Osteoblast (primary cell): Measurements from ENCODE around the gene RNLS. TPM values are rescaled to one million over a fixed set of nuclear protein-coding genes. Genes with fewer than 3 reads are reported as not detected.
A peak's percentile ranks its signal among the peaks of the same experiment; 100 is the strongest.

ENCODE experiments used
- DNase-seq: peaks from one replicate; pipeline ENCODE4 v3.0.0; 2011; ENCODE audit warnings: low spot score, mixed read lengths; ENCODE audit not compliant: insufficient read length; ENCODE audit errors: missing footprints
- H2AFZ ChIP-seq: 2 replicates; pipeline ENCODE4 v1.6.0; 2011; ENCODE audit warnings: mild to moderate bottlenecking, low read length
- H3K27ac ChIP-seq: 2 replicates; pipeline ENCODE4 v1.5.1; 2011; ENCODE audit warnings: mild to moderate bottlenecking, low read depth, low read length, moderate library complexity
- H3K27me3 ChIP-seq: 2 replicates; pipeline ENCODE4 v1.6.0; 2012; ENCODE audit warnings: mild to moderate bottlenecking, control low read depth, inconsistent platforms, low read length, moderate library complexity; ENCODE audit not compliant: insufficient read depth
- H3K36me3 ChIP-seq: 2 replicates; pipeline ENCODE4 v1.5.1; 2011; ENCODE audit warnings: mild to moderate bottlenecking, low read length, control low read depth, moderate library complexity; ENCODE audit not compliant: insufficient read depth
- H3K4me1 ChIP-seq: 2 replicates; pipeline ENCODE4 v1.5.1; 2011; ENCODE audit warnings: mild to moderate bottlenecking, low read length, control low read depth, moderate library complexity; ENCODE audit not compliant: insufficient read depth
- H3K4me2 ChIP-seq: 2 replicates; pipeline ENCODE4 v1.6.0; 2011; ENCODE audit warnings: mild to moderate bottlenecking, low read length; ENCODE audit not compliant: insufficient read depth
- H3K4me3 ChIP-seq: fragments of 200-600 bp; sonication (generic); 3 replicates; pipeline ENCODE4 v1.5.1; 2012; ENCODE audit warnings: mild to moderate bottlenecking, low read length, inconsistent platforms; ENCODE audit not compliant: insufficient read depth
- H3K79me2 ChIP-seq: 2 replicates; pipeline ENCODE4 v1.6.0; 2012; ENCODE audit warnings: mild to moderate bottlenecking, low read length, control low read depth, inconsistent platforms; ENCODE audit not compliant: insufficient read depth
- H3K9me3 ChIP-seq: 2 replicates; pipeline ENCODE4 v1.5.1; 2011; ENCODE audit warnings: low read depth, low read length, control low read depth
- H4K20me1 ChIP-seq: 2 replicates; pipeline ENCODE4 v1.6.0; 2012; ENCODE audit warnings: mild to moderate bottlenecking, low read length, control low read depth; ENCODE audit not compliant: insufficient read depth
- total RNA-seq: library from RNA; depleted of rRNA; stranded (reverse); fragments of >200 nt; gene quantifications from 2 replicates; pipeline ENCODE4 v1.2.3, GENCODE V29; 2012
- TF ChIP-seq, protein P1 (sequence below): IDR thresholded peaks from 2 replicates; pipeline ENCODE4 v1.5.1; 2011; ENCODE audit warnings: mild to moderate bottlenecking, low read depth, low read length, moderate library complexity; ENCODE audit errors: extremely low read depth

The RNLS gene
- total RNA-seq, 1 donor = 22.4 TPM

DNA sequence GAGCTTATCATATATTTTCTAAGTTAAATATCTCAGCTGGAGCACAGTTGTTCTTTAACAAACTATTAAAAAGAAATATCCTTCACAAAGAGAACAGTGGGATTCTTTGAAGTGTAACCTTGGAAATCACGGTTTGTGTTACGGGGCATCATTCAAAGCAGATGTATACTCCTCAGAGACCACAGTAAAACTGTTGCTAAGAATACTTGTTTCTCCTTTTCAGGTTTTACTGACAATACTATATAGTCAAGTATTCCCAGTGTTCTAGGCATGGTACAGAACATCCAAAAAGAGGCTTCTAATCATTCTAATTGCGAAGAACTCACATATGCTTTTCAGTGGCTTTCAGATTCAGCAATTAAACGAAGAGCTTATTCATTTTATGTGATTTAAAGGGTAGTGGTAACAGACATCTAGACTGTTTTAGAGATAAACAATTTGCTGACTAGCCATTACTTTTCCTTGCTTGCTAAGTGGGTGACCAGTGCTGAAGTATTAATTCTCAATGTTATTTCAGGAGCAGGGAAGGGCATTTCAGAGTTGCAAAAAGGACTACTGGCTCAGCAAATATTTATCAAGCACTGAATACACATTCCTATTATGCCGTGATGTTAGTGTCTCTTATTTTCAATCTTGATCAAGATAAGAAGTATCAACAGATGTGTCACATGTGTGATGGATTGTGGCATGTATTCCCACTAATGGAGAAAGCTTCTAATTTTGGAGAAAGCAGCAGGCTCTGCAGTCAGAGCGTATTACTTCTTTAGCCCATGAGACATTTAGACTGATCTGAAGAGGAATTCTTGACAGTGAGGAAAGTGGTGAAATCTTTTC lies 236.8 kb downstream of the RNLS start:
- H3K79me2 ChIP-seq = no peaks in the 10 kb centered on the region
- no peak overlapping the region for H2AFZ ChIP-seq
- TF ChIP-seq, protein P1, sequence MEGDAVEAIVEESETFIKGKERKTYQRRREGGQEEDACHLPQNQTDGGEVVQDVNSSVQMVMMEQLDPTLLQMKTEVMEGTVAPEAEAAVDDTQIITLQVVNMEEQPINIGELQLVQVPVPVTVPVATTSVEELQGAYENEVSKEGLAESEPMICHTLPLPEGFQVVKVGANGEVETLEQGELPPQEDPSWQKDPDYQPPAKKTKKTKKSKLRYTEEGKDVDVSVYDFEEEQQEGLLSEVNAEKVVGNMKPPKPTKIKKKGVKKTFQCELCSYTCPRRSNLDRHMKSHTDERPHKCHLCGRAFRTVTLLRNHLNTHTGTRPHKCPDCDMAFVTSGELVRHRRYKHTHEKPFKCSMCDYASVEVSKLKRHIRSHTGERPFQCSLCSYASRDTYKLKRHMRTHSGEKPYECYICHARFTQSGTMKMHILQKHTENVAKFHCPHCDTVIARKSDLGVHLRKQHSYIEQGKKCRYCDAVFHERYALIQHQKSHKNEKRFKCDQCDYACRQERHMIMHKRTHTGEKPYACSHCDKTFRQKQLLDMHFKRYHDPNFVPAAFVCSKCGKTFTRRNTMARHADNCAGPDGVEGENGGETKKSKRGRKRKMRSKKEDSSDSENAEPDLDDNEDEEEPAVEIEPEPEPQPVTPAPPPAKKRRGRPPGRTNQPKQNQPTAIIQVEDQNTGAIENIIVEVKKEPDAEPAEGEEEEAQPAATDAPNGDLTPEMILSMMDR = no peak
- no peaks in the 10 kb centered on the region for H3K4me1 ChIP-seq
- H3K4me3 ChIP-seq = no peak overlapping the region
- no peak overlapping the region for H3K4me2 ChIP-seq
- DNase-seq = no peak
- no peaks in the 10 kb centered on the region for H4K20me1 ChIP-seq
- no peaks in the 10 kb centered on the region for H3K27me3 ChIP-seq
- H3K36me3 ChIP-seq = no peaks in the 10 kb centered on the region
- H3K27ac ChIP-seq = no peak overlapping the region
- H3K9me3 ChIP-seq = no peaks in the 10 kb centered on the region

DNA sequence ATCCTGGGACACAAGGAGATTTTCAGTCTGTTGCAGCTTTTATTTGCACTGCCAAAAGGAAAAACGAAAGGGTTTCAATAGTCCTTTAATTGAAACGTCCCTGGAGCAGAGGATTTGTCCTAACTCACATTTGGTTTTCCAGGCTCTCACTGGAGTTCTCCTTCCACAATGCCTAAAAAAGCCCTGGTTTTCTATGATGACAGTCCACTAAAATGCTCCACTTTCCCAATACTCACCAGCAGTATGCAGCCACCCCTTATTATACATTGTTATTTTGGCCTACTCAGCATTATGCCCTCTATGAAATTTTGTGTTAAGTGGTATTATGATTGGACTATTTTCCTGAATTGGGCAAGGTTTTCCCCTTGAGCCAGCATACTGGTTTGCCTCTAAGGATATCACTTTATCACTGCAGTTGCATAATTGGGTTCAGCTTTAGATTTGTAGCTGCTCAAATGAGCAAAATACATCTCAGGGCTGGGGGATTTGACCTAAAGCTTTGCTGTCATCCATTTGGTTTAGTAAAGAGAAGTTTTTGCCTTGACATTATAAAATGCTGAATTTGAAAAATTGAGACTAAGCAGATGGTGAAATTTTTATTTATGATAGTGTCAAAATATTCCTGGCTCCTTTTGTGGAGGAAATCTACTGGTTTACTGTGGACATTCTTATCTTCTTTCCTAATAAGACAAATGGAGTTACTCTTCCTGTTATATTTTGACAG lies 239.2 kb downstream of the RNLS start:
- H2AFZ ChIP-seq = no peak overlapping the region
- no peaks in the 10 kb centered on the region for H3K36me3 ChIP-seq
- H3K4me2 ChIP-seq = peak overlapping the region; percentile 44
- H3K4me3 ChIP-seq = no peak overlapping the region
- H3K27me3 ChIP-seq = no peaks in the 10 kb centered on the region
- H4K20me1 ChIP-seq = no peaks in the 10 kb centered on the region
- TF ChIP-seq, protein P1 = no peak
- no peak overlapping the region for H3K27ac ChIP-seq
- H3K4me1 ChIP-seq = no peaks in the 10 kb centered on the region
- DNase-seq = no peak
- no peaks in the 10 kb centered on the region for H3K9me3 ChIP-seq
- no peaks in the 10 kb centered on the region for H3K79me2 ChIP-seq

DNA sequence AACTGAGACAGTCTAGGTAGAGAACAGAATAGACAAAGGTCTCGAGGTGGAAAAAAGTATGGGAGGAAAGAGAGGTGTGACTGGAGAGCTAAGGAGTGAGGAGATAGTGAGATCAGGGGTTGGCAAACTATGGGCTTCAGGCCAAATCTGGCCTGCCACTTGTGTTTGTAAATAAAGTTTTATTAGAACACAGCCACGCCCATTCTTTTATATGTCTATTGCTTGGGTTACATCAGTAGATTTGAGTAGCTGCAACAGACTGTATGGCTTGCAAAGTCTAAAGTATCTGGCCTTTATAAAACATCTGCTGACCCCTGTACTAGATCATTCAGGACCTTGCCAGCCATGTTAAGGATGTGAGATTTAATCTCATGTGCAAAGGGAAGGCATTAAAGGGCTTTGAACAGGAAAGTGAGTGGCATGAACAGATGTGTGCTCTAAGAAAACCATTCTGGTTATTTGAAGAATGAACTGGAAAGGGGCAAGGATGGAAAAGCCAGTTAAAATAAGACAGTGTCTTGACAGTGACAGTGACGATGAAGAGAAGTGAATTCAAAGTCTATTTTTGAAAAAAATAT lies 240.3 kb downstream of the RNLS start:
- H3K27me3 ChIP-seq = no peaks in the 10 kb centered on the region
- DNase-seq = no peak
- H3K9me3 ChIP-seq = no peaks in the 10 kb centered on the region
- no peaks in the 10 kb centered on the region for H3K79me2 ChIP-seq
- TF ChIP-seq, protein P1 = no peak
- H3K27ac ChIP-seq = no peak overlapping the region
- no peak overlapping the region for H3K4me2 ChIP-seq
- no peaks in the 10 kb centered on the region for H3K4me1 ChIP-seq
- no peaks in the 10 kb centered on the region for H4K20me1 ChIP-seq
- no peak overlapping the region for H2AFZ ChIP-seq
- H3K4me3 ChIP-seq = no peak overlapping the region
- no peaks in the 10 kb centered on the region for H3K36me3 ChIP-seq

DNA sequence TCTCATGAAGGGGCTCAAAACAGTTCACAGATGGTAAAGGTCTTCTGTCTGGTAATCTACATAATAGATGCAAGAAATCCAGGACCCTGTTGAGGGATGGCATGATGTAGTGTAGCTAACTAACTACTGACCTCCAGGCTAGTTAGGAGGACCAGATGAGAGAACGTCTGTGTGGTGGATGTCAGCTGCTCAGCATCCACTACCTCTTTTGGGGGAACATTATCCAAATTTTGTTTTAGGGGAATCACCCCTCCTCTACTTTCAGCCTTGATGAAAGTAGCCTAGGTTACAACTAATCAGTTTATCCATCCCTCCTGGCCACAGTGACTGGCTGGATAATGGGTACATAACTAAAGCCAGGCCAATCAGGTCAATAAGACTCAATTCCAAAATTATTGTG lies 246.0 kb downstream of the RNLS start:
- DNase-seq = no peak
- H3K27ac ChIP-seq = no peak overlapping the region

More for the DNA sequence above, 246.0 kb downstream of the RNLS start:
- TF ChIP-seq, protein P1 = no peak
- Histone ChIP-seq H3K4me3 (no peak overlapping the region), H4K20me1 (no peaks in the 10 kb centered on the region), H2AFZ (no peak overlapping the region), H3K9me3 (no peaks in the 10 kb centered on the region), H3K36me3 (no peaks in the 10 kb centered on the region), H3K79me2 (no peaks in the 10 kb centered on the region), H3K27me3 (no peaks in the 10 kb centered on the region), H3K4me1 (no peaks in the 10 kb centered on the region), H3K4me2 (no peak overlapping the region)
